Measurements from ENCODE around the gene MMS22L. TPM values are rescaled to one million over a fixed set of nuclear protein-coding genes. Genes with fewer than 3 reads are reported as not detected.

The MMS22L gene
- polyA plus RNA-seq, 1 donor from 2014 or later, result 8.3 TPM

- no peak overlapping the region for H2AFZ ChIP-seq (ENCODE audit: low read depth, low read length)
- no peak overlapping the region for H3K27ac ChIP-seq (ENCODE audit: low read length)
- H3F3A ChIP-seq (ENCODE audit: insufficient read depth, low read length, poor library complexity, severe bottlenecking), result peaks cover 4% of the 10 kb centered on the region
- TF ChIP-seq SMC3 (conservative IDR thresholded peaks at IDR 0.05; ENCODE audit: poor library complexity) (no peak), RAD21 (conservative IDR thresholded peaks at IDR 0.05) (no peak), MXI1 (conservative IDR thresholded peaks at IDR 0.05; ENCODE audit: poor library complexity, severe bottlenecking) (no peak), CTCF (IDR thresholded peaks at IDR 0.05; ENCODE audit: poor library complexity, severe bottlenecking) (no peak), TAF1 (IDR thresholded peaks at IDR 0.05; ENCODE audit: low read depth) (no peak), POLR2AphosphoS5 (IDR thresholded peaks at IDR 0.05) (no peak), EP300 (conservative IDR thresholded peaks at IDR 0.05; ENCODE audit: poor library complexity, severe bottlenecking) (no peak), EZH2 (IDR thresholded peaks at IDR 0.05; ENCODE audit: borderline replicate concordance, insufficient read depth, low read length, poor library complexity, severe bottlenecking) (no peak), REST (IDR thresholded peaks at IDR 0.05; ENCODE audit: borderline replicate concordance) (no peak)
- no peaks in the 10 kb centered on the region for H3K27me3 ChIP-seq (ENCODE audit: insufficient read depth, low read depth, low read length)
- no peaks in the 10 kb centered on the region for H3K9me2 ChIP-seq (ENCODE audit: insufficient read depth, low read length)
- H3K4me3 ChIP-seq (ENCODE audit: low read length), result no peak overlapping the region
- no peaks in the 10 kb centered on the region for H3K79me2 ChIP-seq (replicated peaks; ENCODE audit: insufficient read depth, low read length)
- H3K36me3 ChIP-seq (ENCODE audit: insufficient read depth, low read length), result no peaks in the 10 kb centered on the region
- H4K20me1 ChIP-seq (ENCODE audit: insufficient read depth), result no peaks in the 10 kb centered on the region
- H3K9me3 ChIP-seq (ENCODE audit: low read length), result no peaks in the 10 kb centered on the region
- H3K4me2 ChIP-seq (ENCODE audit: low read length), result no peak overlapping the region
- no peak overlapping the region for H3K9ac ChIP-seq (ENCODE audit: low read length)
Measured at GRCh38 chr6:97218912-97219311, 64.1 kb downstream of the MMS22L start.

GRCh38 chr6:97215157-97215769 lies 67.8 kb downstream of the MMS22L start:
- H3K4me2 ChIP-seq (ENCODE audit: low read length), result peak overlapping the region; percentile 72
- peak; percentile 79 for TF ChIP-seq POLR2AphosphoS5 (IDR thresholded peaks at IDR 0.05)
- peak; percentile 29 for TF ChIP-seq REST (IDR thresholded peaks at IDR 0.05; ENCODE audit: borderline replicate concordance)
- TF ChIP-seq RAD21 (conservative IDR thresholded peaks at IDR 0.05), result peak; percentile 87
- no peak for TF ChIP-seq MXI1 (conservative IDR thresholded peaks at IDR 0.05; ENCODE audit: poor library complexity, severe bottlenecking)
- TF ChIP-seq SMC3 (conservative IDR thresholded peaks at IDR 0.05; ENCODE audit: poor library complexity), result peak; percentile 72
- TF ChIP-seq TAF1 (IDR thresholded peaks at IDR 0.05; ENCODE audit: low read depth), result no peak
- TF ChIP-seq EP300 (conservative IDR thresholded peaks at IDR 0.05; ENCODE audit: poor library complexity, severe bottlenecking), result peak; percentile 91
- TF ChIP-seq CTCF (IDR thresholded peaks at IDR 0.05; ENCODE audit: poor library complexity, severe bottlenecking), result peak; percentile 86
- no peak for TF ChIP-seq EZH2 (IDR thresholded peaks at IDR 0.05; ENCODE audit: borderline replicate concordance, insufficient read depth, low read length, poor library complexity, severe bottlenecking)
- H3K36me3 ChIP-seq (ENCODE audit: insufficient read depth, low read length), result no peaks in the 10 kb centered on the region
- no peak overlapping the region for H2AFZ ChIP-seq (ENCODE audit: low read depth, low read length)
- H3K9me3 ChIP-seq (ENCODE audit: low read length), result no peaks in the 10 kb centered on the region
- H3K9ac ChIP-seq (ENCODE audit: low read length), result peak overlapping the region; percentile 61
- H3F3A ChIP-seq (ENCODE audit: insufficient read depth, low read length, poor library complexity, severe bottlenecking), result peaks cover 4% of the 10 kb centered on the region
- H3K79me2 ChIP-seq (replicated peaks; ENCODE audit: insufficient read depth, low read length), result no peaks in the 10 kb centered on the region
- no peaks in the 10 kb centered on the region for H3K9me2 ChIP-seq (ENCODE audit: insufficient read depth, low read length)
- H3K27me3 ChIP-seq (ENCODE audit: insufficient read depth, low read depth, low read length), result no peaks in the 10 kb centered on the region
- H4K20me1 ChIP-seq (ENCODE audit: insufficient read depth), result no peaks in the 10 kb centered on the region
- peak overlapping the region; percentile 88 for H3K27ac ChIP-seq (ENCODE audit: low read length)
- H3K4me3 ChIP-seq (ENCODE audit: low read length), result peak overlapping the region; percentile 59

Measured in neural cell (in vitro differentiated cells).